Glomerular endothelial cell (primary cell): Measurements from ENCODE around the gene FGFR3. TPM values are rescaled to one million over a fixed set of nuclear protein-coding genes. Genes with fewer than 3 reads are reported as not detected.

Experiments used
- DNase-seq: peaks from one replicate; pipeline ENCODE4 v3.0.0-alpha.2; 2011; ENCODE audit warnings: low read depth, low spot score; ENCODE audit errors: extremely low read depth
- total RNA-seq: library from RNA; depleted of rRNA; stranded (reverse); fragments of >200 nt; gene quantifications from 2 replicates; pipeline ENCODE4 v1.2.3, GENCODE V29; 2015

The FGFR3 gene
- total RNA-seq, 1 donor from 2014 or later = 2.1 TPM

- DNase-seq = no peak
These were observed 24.6 kb upstream of the FGFR3 start for GRCh38 chr4:1768367-1769034.

- DNase-seq = no peak
These were observed 23.4 kb upstream of the FGFR3 start for GRCh38 chr4:1769692-1770091.

GRCh38 chr4:1770245-1770644 lies 22.8 kb upstream of the FGFR3 start:
- no peak for DNase-seq

GRCh38 chr4:1770791-1771231 lies 22.3 kb upstream of the FGFR3 start:
- DNase-seq = no peak

- DNase-seq = no peak
These were observed 21.4 kb upstream of the FGFR3 start for GRCh38 chr4:1771555-1772305.

- no peak for DNase-seq
These were observed 20.1 kb upstream of the FGFR3 start for GRCh38 chr4:1772853-1773538.

- DNase-seq = no peak
These were observed 19.3 kb upstream of the FGFR3 start for GRCh38 chr4:1773754-1774153.

GRCh38 chr4:1775731-1776500 lies 17.2 kb upstream of the FGFR3 start:
- DNase-seq = no peak

GRCh38 chr4:1776521-1777161 lies 16.5 kb upstream of the FGFR3 start:
- no peak for DNase-seq

- DNase-seq = no peak
These were observed 15.1 kb upstream of the FGFR3 start for GRCh38 chr4:1777822-1778641.

- no peak for DNase-seq
These were observed 14.3 kb upstream of the FGFR3 start for GRCh38 chr4:1778642-1779392.

- DNase-seq = no peak
These were observed 13.3 kb upstream of the FGFR3 start for GRCh38 chr4:1779588-1780382.

GRCh38 chr4:1780435-1780834 lies 12.7 kb upstream of the FGFR3 start:
- DNase-seq = no peak

- no peak for DNase-seq
These were observed 10.1 kb upstream of the FGFR3 start for GRCh38 chr4:1783015-1783414.

- DNase-seq = no peak
These were observed 9.1 kb upstream of the FGFR3 start for GRCh38 chr4:1783970-1784369.

- no peak for DNase-seq
These were observed 8.7 kb upstream of the FGFR3 start for GRCh38 chr4:1784395-1784788.

- no peak for DNase-seq
These were observed 8.1 kb upstream of the FGFR3 start for GRCh38 chr4:1784789-1785591.
